PFSK-1 (cell line): ENCODE data around the gene BICD1.

ENCODE experiments used
- FOXP2 ChIP-seq: optimal IDR thresholded peaks from 2 replicates; pipeline ENCODE3; 2011; ENCODE audit warnings: borderline replicate concordance, control low read depth, inconsistent platforms; ENCODE audit not compliant: insufficient read depth; ENCODE audit errors: extremely low read length, extremely low read depth
- POLR2AphosphoS5 ChIP-seq: IDR thresholded peaks from 2 replicates; pipeline ENCODE4 v1.6.1; 2012; ENCODE audit warnings: low read depth, mild to moderate bottlenecking, control low read depth, low read length, moderate library complexity
- SIN3A ChIP-seq: IDR thresholded peaks from 2 replicates; pipeline ENCODE4 v1.6.1; 2012; ENCODE audit warnings: mild to moderate bottlenecking, low read length, moderate library complexity, borderline replicate concordance; ENCODE audit not compliant: insufficient read depth
- TAF1 ChIP-seq: IDR thresholded peaks from 2 replicates; pipeline ENCODE4 v1.6.1; 2012; ENCODE audit warnings: low read length, control low read depth, borderline replicate concordance; ENCODE audit not compliant: insufficient read depth
- TF ChIP-seq, protein P1 (sequence below), 2 experiments: IDR thresholded peaks; 2 replicates each; pipeline versions ENCODE4 v1.6.1 to v1.8.0; 2011 to 2012; ENCODE audit warnings: low read depth in 2 of 2, low read length in 2 of 2, control low read depth in 1 of 2, inconsistent platforms in 1 of 2, mild to moderate bottlenecking in 1 of 2, moderate library complexity in 1 of 2; ENCODE audit not compliant: insufficient read depth in 1 of 2

BICD1 gene

DNA sequence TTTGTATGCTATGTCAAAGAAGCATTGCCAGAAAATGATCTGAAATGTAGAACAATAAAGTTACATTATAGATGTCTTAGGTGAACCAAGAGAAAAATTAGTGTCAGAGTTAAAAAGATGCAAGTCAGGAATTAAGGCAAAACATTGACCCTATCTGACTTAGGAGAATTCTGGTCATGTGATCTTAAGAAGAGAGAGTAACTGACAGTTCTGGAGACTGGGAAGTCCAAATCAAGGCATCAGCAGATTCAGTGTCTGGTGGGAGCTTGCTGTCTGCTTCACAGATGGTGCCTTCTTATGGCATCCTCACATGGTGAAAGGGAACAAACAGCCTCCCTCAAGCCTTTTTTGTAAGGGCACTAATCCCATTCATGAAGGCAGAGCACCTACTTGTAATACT is 42.8 kb downstream of the BICD1 start:
- no peak for TF ChIP-seq FOXP2
- no peak for TF ChIP-seq POLR2AphosphoS5
- no peak for TF ChIP-seq TAF1
- TF ChIP-seq SIN3A: no peak
- TF ChIP-seq, protein P1, sequence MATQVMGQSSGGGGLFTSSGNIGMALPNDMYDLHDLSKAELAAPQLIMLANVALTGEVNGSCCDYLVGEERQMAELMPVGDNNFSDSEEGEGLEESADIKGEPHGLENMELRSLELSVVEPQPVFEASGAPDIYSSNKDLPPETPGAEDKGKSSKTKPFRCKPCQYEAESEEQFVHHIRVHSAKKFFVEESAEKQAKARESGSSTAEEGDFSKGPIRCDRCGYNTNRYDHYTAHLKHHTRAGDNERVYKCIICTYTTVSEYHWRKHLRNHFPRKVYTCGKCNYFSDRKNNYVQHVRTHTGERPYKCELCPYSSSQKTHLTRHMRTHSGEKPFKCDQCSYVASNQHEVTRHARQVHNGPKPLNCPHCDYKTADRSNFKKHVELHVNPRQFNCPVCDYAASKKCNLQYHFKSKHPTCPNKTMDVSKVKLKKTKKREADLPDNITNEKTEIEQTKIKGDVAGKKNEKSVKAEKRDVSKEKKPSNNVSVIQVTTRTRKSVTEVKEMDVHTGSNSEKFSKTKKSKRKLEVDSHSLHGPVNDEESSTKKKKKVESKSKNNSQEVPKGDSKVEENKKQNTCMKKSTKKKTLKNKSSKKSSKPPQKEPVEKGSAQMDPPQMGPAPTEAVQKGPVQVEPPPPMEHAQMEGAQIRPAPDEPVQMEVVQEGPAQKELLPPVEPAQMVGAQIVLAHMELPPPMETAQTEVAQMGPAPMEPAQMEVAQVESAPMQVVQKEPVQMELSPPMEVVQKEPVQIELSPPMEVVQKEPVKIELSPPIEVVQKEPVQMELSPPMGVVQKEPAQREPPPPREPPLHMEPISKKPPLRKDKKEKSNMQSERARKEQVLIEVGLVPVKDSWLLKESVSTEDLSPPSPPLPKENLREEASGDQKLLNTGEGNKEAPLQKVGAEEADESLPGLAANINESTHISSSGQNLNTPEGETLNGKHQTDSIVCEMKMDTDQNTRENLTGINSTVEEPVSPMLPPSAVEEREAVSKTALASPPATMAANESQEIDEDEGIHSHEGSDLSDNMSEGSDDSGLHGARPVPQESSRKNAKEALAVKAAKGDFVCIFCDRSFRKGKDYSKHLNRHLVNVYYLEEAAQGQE (IDR thresholded peaks at IDR 0.05; ENCODE audit: insufficient read depth in 1 of 2, low read depth in 2 of 2, low read length in 2 of 2): no peak

DNA sequence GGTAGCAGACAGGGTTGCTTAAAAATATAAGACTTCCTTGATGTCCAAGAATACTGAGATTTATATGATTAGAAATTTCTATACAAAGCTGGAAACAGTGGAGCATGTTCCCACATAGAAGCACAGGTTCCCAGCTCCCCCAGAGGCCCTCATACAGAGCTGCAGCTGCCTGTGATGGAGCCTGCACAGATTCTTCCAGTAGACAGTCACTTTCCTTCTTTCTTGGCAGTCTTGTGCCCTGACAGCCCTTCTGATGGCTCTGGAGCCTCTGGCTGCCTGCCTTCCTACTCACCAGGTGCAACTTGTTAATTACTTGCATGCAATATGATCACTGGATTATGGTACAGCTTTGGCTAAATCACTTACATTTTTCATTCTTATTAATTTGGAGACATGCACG is 44.4 kb downstream of the BICD1 start:
- TF ChIP-seq TAF1: no peak
- TF ChIP-seq, protein P1 (IDR thresholded peaks at IDR 0.05; ENCODE audit: insufficient read depth in 1 of 2, low read depth in 2 of 2, low read length in 2 of 2): no peak
- no peak for TF ChIP-seq FOXP2
- no peak for TF ChIP-seq SIN3A
- no peak for TF ChIP-seq POLR2AphosphoS5

DNA sequence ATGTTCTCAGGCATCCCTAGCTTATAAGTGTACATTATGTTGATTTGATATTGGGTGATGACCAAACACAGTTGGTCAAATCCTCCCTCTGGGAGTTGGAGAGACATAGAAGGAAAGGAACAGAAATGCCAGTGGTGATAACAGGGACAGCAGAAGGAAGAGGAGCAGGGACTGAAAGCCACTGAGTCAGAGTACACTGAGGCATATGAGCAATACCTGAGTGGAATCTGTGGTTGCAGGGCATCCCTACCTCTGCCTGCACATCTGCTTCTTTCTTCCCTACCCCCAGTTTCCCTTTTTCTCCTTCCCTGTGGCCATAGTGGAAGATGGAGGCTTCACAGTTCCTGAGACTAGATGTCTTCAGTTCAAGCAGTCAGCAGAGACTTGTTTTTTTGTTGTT is 44.9 kb downstream of the BICD1 start:
- TF ChIP-seq POLR2AphosphoS5 (no peak), FOXP2 (no peak), TAF1 (no peak), SIN3A (no peak)
- TF ChIP-seq, protein P1 (IDR thresholded peaks at IDR 0.05; ENCODE audit: insufficient read depth in 1 of 2, low read depth in 2 of 2, low read length in 2 of 2): no peak

DNA sequence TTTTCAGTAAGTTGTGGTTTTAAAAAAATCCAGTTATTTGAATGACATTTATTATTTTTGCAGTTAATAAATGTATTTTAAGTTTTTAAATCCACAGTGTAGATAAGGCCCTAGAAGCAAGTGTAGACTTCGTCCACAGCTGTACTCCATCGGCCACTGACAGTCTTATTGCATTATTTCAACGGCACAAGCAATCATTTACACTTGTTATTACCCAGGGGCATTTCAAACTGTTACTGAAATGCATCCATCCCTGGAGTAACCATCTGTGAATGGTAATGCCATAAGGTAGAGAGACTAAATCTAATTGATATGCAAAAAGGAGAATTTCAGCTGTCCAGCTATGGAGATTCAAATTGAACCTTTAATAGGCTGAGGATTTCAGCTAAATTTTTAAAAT is 48.4 kb downstream of the BICD1 start:
- TF ChIP-seq, protein P1 (IDR thresholded peaks at IDR 0.05; ENCODE audit: insufficient read depth in 1 of 2, low read depth in 2 of 2, low read length in 2 of 2): no peak
- TF ChIP-seq TAF1 (no peak), POLR2AphosphoS5 (no peak), SIN3A (no peak), FOXP2 (no peak)

DNA sequence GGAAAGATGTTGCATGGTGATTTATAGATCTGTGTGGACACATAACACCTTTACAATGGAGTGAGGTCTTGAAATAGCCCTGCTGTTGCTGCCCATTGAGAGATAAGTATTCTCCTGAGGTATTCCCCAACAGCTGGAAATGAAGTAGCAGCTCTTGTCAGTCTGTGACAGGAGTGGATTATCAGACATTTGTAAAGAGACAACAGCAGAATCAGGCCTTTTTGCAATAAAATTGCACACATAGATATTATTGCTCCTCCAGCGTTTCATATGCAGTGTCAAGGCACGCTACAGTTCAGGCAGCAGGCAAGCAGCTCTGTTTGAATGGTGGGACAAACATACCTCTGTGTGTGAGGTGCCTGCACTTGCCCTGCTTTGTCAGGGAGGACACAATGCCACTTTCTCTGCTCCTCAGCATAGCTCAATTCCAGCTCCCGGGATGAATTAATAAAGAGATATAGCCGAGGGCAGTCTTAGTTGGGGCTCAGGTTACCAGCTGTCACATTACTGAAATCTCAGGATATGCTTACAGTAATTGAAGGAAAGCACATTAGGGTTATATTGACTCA is 49.4 kb downstream of the BICD1 start:
- TF ChIP-seq, protein P1 (IDR thresholded peaks at IDR 0.05; ENCODE audit: insufficient read depth in 1 of 2, low read depth in 2 of 2, low read length in 2 of 2): no peak
- TF ChIP-seq FOXP2 (no peak), TAF1 (no peak), SIN3A (no peak), POLR2AphosphoS5 (no peak)
